Neuronal stem cell (in vitro differentiated cells): ENCODE measurements around the gene DCLK3.

Experiments used
- DNase-seq: peaks from one replicate; pipeline ENCODE4 v3.0.0-alpha.2; 2013; ENCODE audit warnings: low spot score
- H2AFZ ChIP-seq: one replicate; pipeline ENCODE4 v1.6.1; 2013; ENCODE audit warnings: mild to moderate bottlenecking, low read length, inconsistent platforms
- H2AK5ac ChIP-seq: 2 replicates; pipeline ENCODE4 v1.6.1; 2013; ENCODE audit warnings: low read depth, mild to moderate bottlenecking, inconsistent platforms, low read length, moderate library complexity, mixed read lengths
- H2BK120ac ChIP-seq: 2 replicates; pipeline ENCODE4 v1.6.1; 2013; ENCODE audit warnings: low read depth, mild to moderate bottlenecking, inconsistent platforms, low read length, moderate library complexity, mixed read lengths
- H2BK12ac ChIP-seq: one replicate; pipeline ENCODE4 v1.6.1; 2013; ENCODE audit warnings: low read length, inconsistent platforms
- H2BK15ac ChIP-seq: 2 replicates; pipeline ENCODE4 v1.6.1; 2013; ENCODE audit warnings: mild to moderate bottlenecking, low read length, inconsistent platforms, mixed read lengths
- H2BK5ac ChIP-seq: one replicate; pipeline ENCODE4 v1.6.1; 2013; ENCODE audit warnings: inconsistent platforms, mild to moderate bottlenecking, low read length, moderate library complexity
- H3K14ac ChIP-seq: one replicate; pipeline ENCODE4 v1.6.1; 2013; ENCODE audit warnings: low read length, inconsistent platforms
- H3K18ac ChIP-seq: 2 replicates; pipeline ENCODE4 v1.6.1; 2013; ENCODE audit warnings: low read length, inconsistent platforms
- H3K23ac ChIP-seq: 2 replicates; pipeline ENCODE4 v1.6.1; 2013; ENCODE audit warnings: low read depth, mild to moderate bottlenecking, mixed read lengths, low read length, inconsistent platforms; ENCODE audit not compliant: poor library complexity
- H3K27ac ChIP-seq: replicated peaks from 3 replicates; pipeline ENCODE4 v1.5.1; 2013; ENCODE audit warnings: low read length, inconsistent platforms
- H3K27me3 ChIP-seq, 3 experiments: 2 replicates each; pipeline ENCODE4 v1.6.1; 2013; ENCODE audit warnings: low read length in 3 of 3, mild to moderate bottlenecking in 2 of 3, inconsistent platforms in 1 of 3, low read depth in 1 of 3, mixed read lengths in 1 of 3, moderate library complexity in 1 of 3; ENCODE audit not compliant: control insufficient read depth in 3 of 3, insufficient read depth in 3 of 3
- H3K36me3 ChIP-seq, 2 donors: replicated peaks in 1 of 2; 2 replicates each; pipeline ENCODE4 v1.6.1; 2013; ENCODE audit warnings: low read length in 2 of 2; ENCODE audit not compliant: control insufficient read depth in 2 of 2, insufficient read depth in 2 of 2
- H3K4ac ChIP-seq: 2 replicates; pipeline ENCODE4 v1.6.1; 2013; ENCODE audit warnings: inconsistent platforms, mild to moderate bottlenecking, low read length, moderate library complexity
- H3K4me1 ChIP-seq, 2 donors: 1 replicate in 1 of 2; 2 replicates in 1 of 2; pipeline ENCODE4 v1.6.1; 2013; ENCODE audit warnings: low read length in 2 of 2, low read depth in 1 of 2; ENCODE audit not compliant: control insufficient read depth in 2 of 2, insufficient read depth in 1 of 2
- H3K4me2 ChIP-seq: one replicate; pipeline ENCODE4 v1.6.1; 2013; ENCODE audit warnings: mild to moderate bottlenecking, low read length, inconsistent platforms; ENCODE audit not compliant: insufficient read depth, poor library complexity, severe bottlenecking
- H3K4me3 ChIP-seq, 2 donors: 2 replicates each; pipeline ENCODE4 v1.5.1; 2013; ENCODE audit warnings: low read length in 2 of 2, mild to moderate bottlenecking in 2 of 2, inconsistent platforms in 1 of 2, moderate library complexity in 1 of 2
- H3K79me1 ChIP-seq: one replicate; pipeline ENCODE4 v1.6.1; 2013; ENCODE audit warnings: low read depth, mild to moderate bottlenecking, inconsistent platforms, low read length, moderate library complexity
- H3K9ac ChIP-seq: one replicate; pipeline ENCODE4 v1.6.1; 2013; ENCODE audit warnings: mild to moderate bottlenecking, low read depth, low read length, inconsistent platforms; ENCODE audit not compliant: poor library complexity
- H3K9me3 ChIP-seq, 2 donors: replicated peaks in 1 of 2; 2 replicates each; pipeline versions ENCODE3 to v1.6.1; 2013; ENCODE audit warnings: low read length in 2 of 2, mild to moderate bottlenecking in 2 of 2, inconsistent platforms in 1 of 2, low read depth in 1 of 2, mixed read lengths in 1 of 2, moderate library complexity in 1 of 2; ENCODE audit not compliant: control insufficient read depth in 2 of 2, insufficient read depth in 1 of 2
- H4K8ac ChIP-seq: one replicate; pipeline ENCODE4 v1.6.1; 2013; ENCODE audit warnings: low read depth, mild to moderate bottlenecking, inconsistent platforms, low read length, moderate library complexity
- H4K91ac ChIP-seq: one replicate; pipeline ENCODE4 v1.6.1; 2013; ENCODE audit warnings: low read length, low read depth, mild to moderate bottlenecking, inconsistent platforms; ENCODE audit not compliant: poor library complexity
- WGBS, 2 donors: extraction: QIAGEN DNeasy Blood & Tissue Kit; methylation state at CpG; one replicate each; pipeline ENCODE4 v1.1.7; 2013; ENCODE audit warnings: missing lambda C conversion rate in 2 of 2, mixed read lengths in 1 of 2; ENCODE audit not compliant: insufficient read length in 2 of 2, insufficient replicate concordance in 1 of 2; ENCODE audit errors: extremely low coverage in 2 of 2; 5-methylcytosine and 5-hydroxymethylcytosine counted together

DCLK3 gene

GRCh38 chr3:36710606-36711005 is 53.7 kb downstream of the DCLK3 start:
- no CpG with 5 or more reads among the region's 2 CpGs for WGBS, 2 donors
- H3K9me3 ChIP-seq, result no peaks in the 10 kb centered on the region

DNA sequence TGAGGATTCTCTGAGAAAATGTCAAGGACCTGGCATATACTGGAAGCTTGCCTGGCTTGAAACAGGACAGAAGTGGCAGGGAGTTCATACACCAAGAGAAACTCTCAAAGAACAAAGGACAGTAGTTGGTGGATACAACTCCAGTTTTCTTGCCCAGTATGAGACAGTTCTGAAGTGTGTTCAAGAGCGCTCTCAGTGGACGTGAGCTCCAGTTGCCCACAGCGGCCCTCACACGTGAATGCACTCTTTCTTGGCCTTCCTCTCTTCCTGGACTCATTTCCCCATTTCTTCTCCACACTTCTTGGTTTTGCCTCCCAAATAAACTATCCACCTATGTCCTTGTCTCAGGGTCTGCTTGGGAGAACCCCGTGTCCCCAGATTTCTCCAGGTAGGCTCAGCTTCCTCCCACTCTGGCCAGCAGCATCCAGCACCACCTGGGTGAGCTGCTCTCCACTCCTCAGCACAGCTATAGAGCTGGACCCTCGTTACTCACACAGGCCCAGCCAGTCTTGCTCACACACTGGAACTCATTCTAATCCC is 54.5 kb downstream of the DCLK3 start:
- Histone ChIP-seq H2AFZ (no peak overlapping the region), H3K9me3 (no peaks in the 10 kb centered on the region), H3K9ac (no peak overlapping the region), H3K14ac (no peak overlapping the region), H4K91ac (no peak overlapping the region), H3K79me1 (no peaks in the 10 kb centered on the region), H2BK12ac (no peak overlapping the region), H2BK120ac (no peak overlapping the region), H3K4me2 (no peak overlapping the region), H3K4ac (no peak overlapping the region), H3K27ac (no peak overlapping the region), H2BK15ac (no peak overlapping the region), H3K23ac (no peak overlapping the region), H3K27me3 (no peaks in the 10 kb centered on the region), H2BK5ac (no peak overlapping the region), H3K4me3 (no peak overlapping the region), H3K18ac (no peak overlapping the region), H3K36me3 (no peaks in the 10 kb centered on the region), H3K4me1 (no peaks in the 10 kb centered on the region), H2AK5ac (no peak overlapping the region), H4K8ac (no peak overlapping the region)
- no CpG with 5 or more reads among the region's 6 CpGs for WGBS, 2 donors
- DNase-seq, result no peak

More at GRCh38 chr3:36710606-36711005, 53.7 kb downstream of the DCLK3 start:
- Histone ChIP-seq H3K4ac (no peak overlapping the region), H2BK5ac (no peak overlapping the region), H2BK120ac (no peak overlapping the region), H3K18ac (peak overlapping the region; percentile 7), H2AFZ (no peak overlapping the region), H4K8ac (no peak overlapping the region), H3K14ac (no peak overlapping the region), H3K27me3 (no peaks in the 10 kb centered on the region), H2AK5ac (no peak overlapping the region), H2BK12ac (no peak overlapping the region), H4K91ac (no peak overlapping the region), H3K9ac (no peak overlapping the region), H3K4me3 (no peak overlapping the region), H3K23ac (no peak overlapping the region), H2BK15ac (no peak overlapping the region), H3K4me2 (no peak overlapping the region), H3K27ac (no peak overlapping the region), H3K79me1 (no peaks in the 10 kb centered on the region), H3K4me1 (no peaks in the 10 kb centered on the region), H3K36me3 (no peaks in the 10 kb centered on the region)
- DNase-seq, result no peak

- Histone ChIP-seq H2BK12ac (no peak overlapping the region), H3K23ac (no peak overlapping the region), H3K27ac (no peak overlapping the region), H2BK15ac (no peak overlapping the region), H2BK120ac (no peak overlapping the region), H3K9me3 (no peaks in the 10 kb centered on the region), H3K27me3 (no peaks in the 10 kb centered on the region), H3K14ac (no peak overlapping the region), H2AFZ (no peak overlapping the region), H3K36me3 (no peaks in the 10 kb centered on the region), H2AK5ac (no peak overlapping the region), H3K4me2 (no peak overlapping the region), H4K91ac (no peak overlapping the region), H3K4me1 (no peaks in the 10 kb centered on the region), H3K4me3 (no peak overlapping the region), H3K79me1 (no peaks in the 10 kb centered on the region), H3K9ac (no peak overlapping the region), H3K18ac (no peak overlapping the region), H4K8ac (no peak overlapping the region), H3K4ac (no peak overlapping the region), H2BK5ac (no peak overlapping the region)
- WGBS, 2 donors, result no CpG with 5 or more reads among the region's 4 CpGs
- DNase-seq, result no peak
Observed at GRCh38 chr3:36709281-36709680, 55.1 kb downstream of the DCLK3 start.

DNA sequence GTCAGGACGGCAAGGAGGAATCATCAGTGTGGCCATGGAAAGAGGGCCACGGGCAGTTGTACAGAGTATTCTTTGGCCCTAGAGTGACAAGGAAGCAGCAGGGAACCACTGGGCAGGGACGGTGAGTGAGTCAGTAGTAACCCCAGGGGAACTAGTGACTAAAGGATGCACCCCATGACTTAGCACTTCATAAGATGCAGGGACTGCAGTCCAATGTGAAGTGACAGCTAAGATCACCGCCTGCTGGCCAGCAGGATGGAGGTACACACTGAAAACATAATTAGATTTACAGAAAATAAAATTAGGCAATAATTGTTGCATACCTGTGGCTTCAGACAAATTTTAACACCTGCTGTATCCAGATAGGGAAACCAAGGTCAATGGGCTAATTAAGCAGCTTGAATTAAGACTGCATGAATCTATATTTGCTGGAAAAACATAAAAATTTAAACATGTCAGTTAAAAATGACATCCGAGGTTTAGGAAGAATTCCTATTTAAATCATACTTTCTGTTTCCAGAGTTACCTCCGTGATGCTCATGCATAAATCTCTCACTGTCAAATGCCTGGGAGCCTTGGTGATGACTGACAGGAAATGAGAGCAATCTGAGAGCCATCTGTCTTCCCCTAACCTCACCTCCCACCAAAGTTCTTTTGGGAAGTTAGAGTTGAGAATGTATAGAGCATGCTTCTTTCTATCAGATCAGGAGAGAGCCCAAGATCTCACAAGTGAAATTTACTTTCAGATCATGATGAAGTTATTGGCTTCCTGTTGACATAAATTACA is 56.5 kb downstream of the DCLK3 start:
- Histone ChIP-seq H2BK5ac (no peak overlapping the region), H3K9ac (no peak overlapping the region), H3K18ac (no peak overlapping the region), H3K4ac (no peak overlapping the region), H4K91ac (no peak overlapping the region), H2AFZ (no peak overlapping the region), H3K4me2 (no peak overlapping the region), H3K4me1 (no peaks in the 10 kb centered on the region), H3K4me3 (no peak overlapping the region), H3K9me3 (no peaks in the 10 kb centered on the region), H2BK120ac (no peak overlapping the region), H3K14ac (no peak overlapping the region), H2BK15ac (no peak overlapping the region), H3K36me3 (no peaks in the 10 kb centered on the region), H2AK5ac (no peak overlapping the region), H3K23ac (no peak overlapping the region), H2BK12ac (no peak overlapping the region), H4K8ac (no peak overlapping the region), H3K27ac (no peak overlapping the region), H3K79me1 (no peaks in the 10 kb centered on the region), H3K27me3 (no peaks in the 10 kb centered on the region)
- no peak for DNase-seq
- WGBS, 2 donors, result no CpG with 5 or more reads among the region's 6 CpGs
